ENCODE results near the gene CBLIF.
"Not testable (repeated sequence)": the region's sequence is repeated elsewhere in the genome, so short reads cannot be mapped to it uniquely, and the experiment has no call there.

The CBLIF gene

GRCh38 chr11:59847626-59848025, 2.3 kb upstream of the CBLIF start:
- no peak for DNase-seq (ENCODE audit: low read depth)

GRCh38 chr11:59846556-59846955, 1.3 kb upstream of the CBLIF start:
- DNase-seq (ENCODE audit: low read depth), result no peak

GRCh38 chr11:59842316-59842715, 3.0 kb downstream of the CBLIF start:
- no peak for DNase-seq (ENCODE audit: low read depth)

GRCh38 chr11:59841514-59841913, 3.8 kb downstream of the CBLIF start:
- no peak for DNase-seq (ENCODE audit: low read depth)

GRCh38 chr11:59839615-59840014, 5.7 kb downstream of the CBLIF start:
- DNase-seq (ENCODE audit: low read depth), result no peak

GRCh38 chr11:59833602-59834001, 11.7 kb downstream of the CBLIF start:
- no peak for DNase-seq (ENCODE audit: low read depth)

GRCh38 chr11:59829358-59829757, 15.9 kb downstream of the CBLIF start:
- no peak for DNase-seq (ENCODE audit: low read depth)

GRCh38 chr11:59822989-59823566, 22.2 kb downstream of the CBLIF start:
- DNase-seq (ENCODE audit: low read depth), result no peak

GRCh38 chr11:59818572-59818971, 26.7 kb downstream of the CBLIF start:
- DNase-seq (ENCODE audit: low read depth), result no peak

GRCh38 chr11:59816434-59816833, 28.9 kb downstream of the CBLIF start:
- not testable (repeated sequence) for DNase-seq (ENCODE audit: low read depth)

GRCh38 chr11:59815754-59816153, 29.5 kb downstream of the CBLIF start:
- no peak for DNase-seq (ENCODE audit: low read depth)

GRCh38 chr11:59814021-59814420, 31.3 kb downstream of the CBLIF start:
- no peak for DNase-seq (ENCODE audit: low read depth)

GRCh38 chr11:59813364-59813763, 31.9 kb downstream of the CBLIF start:
- no peak for DNase-seq (ENCODE audit: low read depth)

- DNase-seq (ENCODE audit: low read depth), result no peak
These were observed 33.1 kb downstream of the CBLIF start for GRCh38 chr11:59812220-59812619.

- no peak for DNase-seq (ENCODE audit: low read depth)
These were observed 34.4 kb downstream of the CBLIF start for GRCh38 chr11:59810911-59811259.

GRCh38 chr11:59810189-59810910, 34.9 kb downstream of the CBLIF start, which contains the start of gene MRPL16:
MRPL16 (minus strand) TSS chr11:59810778; CDS start chr11:59810658, 120 bp downstream.
- peak; percentile 79 for DNase-seq (ENCODE audit: low read depth)

- no peak for DNase-seq (ENCODE audit: low read depth)
These were observed 38.2 kb downstream of the CBLIF start for GRCh38 chr11:59807047-59807610.

- DNase-seq (ENCODE audit: low read depth), result no peak
These were observed 41.2 kb downstream of the CBLIF start for GRCh38 chr11:59804061-59804460.

GRCh38 chr11:59802639-59803176, 42.6 kb downstream of the CBLIF start:
- DNase-seq (ENCODE audit: low read depth), result peak; percentile 31

- DNase-seq (ENCODE audit: low read depth), result no peak
These were observed 43.2 kb downstream of the CBLIF start for GRCh38 chr11:59801981-59802638.

GRCh38 chr11:59801160-59801706, 44.1 kb downstream of the CBLIF start:
- DNase-seq (ENCODE audit: low read depth), result no peak

GRCh38 chr11:59800390-59801025, 44.8 kb downstream of the CBLIF start:
- DNase-seq (ENCODE audit: low read depth), result no peak

Measured in stimulated activated CD4-positive, alpha-beta T cell treated with anti-CD3 and anti-CD28 coated beads, Interleukin-2, amount 100 ng/mL, for 4 hours (primary cell).